B cell (primary cell): ENCODE data around the gene LIN7A. TPM values are rescaled to one million over a fixed set of nuclear protein-coding genes. Genes with fewer than 3 reads are reported as not detected.

Experiments used
- ATAC-seq: fragments of 200-7000 bp; cut with Tn5 transposase; one replicate; pipeline ENCODE4 v1.10.0; 2021; ENCODE audit warnings: low read depth, mild to moderate bottlenecking, moderate number of reproducible peaks, moderate library complexity
- CTCF ChIA-PET: fragments of 350-600 bp; sonication (Branson Sonifier 250); formaldehyde crosslinking; loops from one replicate; lab custom pipeline; 2021; ENCODE audit warnings: antibody characterized with exemption, inconsistent platforms; lab: Charles Lee
- POLR2A ChIA-PET: fragments of 350-600 bp; sonication (Branson Sonifier 250); formaldehyde crosslinking; loops from one replicate; lab custom pipeline; 2021; ENCODE audit warnings: antibody characterized with exemption; lab: Charles Lee
- DNase-seq: peaks from one replicate; pipeline ENCODE4 v3.0.0; 2013
- H2AFZ ChIP-seq: 2 replicates; pipeline ENCODE4 v1.6.1; 2012; ENCODE audit warnings: mild to moderate bottlenecking, low read depth, low read length; ENCODE audit not compliant: insufficient read depth, poor library complexity, severe bottlenecking
- H3K27ac ChIP-seq, 2 donors: 1 replicate in 1 of 2; 2 replicates in 1 of 2; pipeline ENCODE4 v1.5.1; 2012 to 2013; ENCODE audit warnings: low read length in 2 of 2, mild to moderate bottlenecking in 2 of 2, moderate library complexity in 1 of 2
- H3K27me3 ChIP-seq, 4 experiments: fragments of 200-600 bp in 1 of 4; sonication (generic) in 1 of 4; replicated peaks in 1 of 4; 1 replicate in 2 of 4; 2 replicates in 2 of 4; pipeline versions ENCODE4 v1.6.1 to v1.7.0; 2013 to 2016; ENCODE audit warnings: low read length in 3 of 4, mild to moderate bottlenecking in 2 of 4, mixed read lengths in 1 of 4, moderate library complexity in 1 of 4; ENCODE audit not compliant: insufficient read depth in 4 of 4, control insufficient read depth in 3 of 4; ENCODE audit errors: control extremely low read depth in 1 of 4
- H3K36me3 ChIP-seq, 2 experiments: replicated peaks in 1 of 2; 1 replicate in 1 of 2; 2 replicates in 1 of 2; pipeline versions ENCODE4 v1.6.1 to v1.7.1; 2013; ENCODE audit warnings: low read length in 1 of 2; ENCODE audit not compliant: insufficient read depth in 2 of 2, control insufficient read depth in 1 of 2; ENCODE audit errors: control extremely low read depth in 1 of 2, extremely low read depth in 1 of 2
- H3K4me1 ChIP-seq, 2 donors: fragments of 200-600 bp in 1 of 2; sonication (generic) in 1 of 2; 1 replicate in 1 of 2; 2 replicates in 1 of 2; pipeline versions ENCODE4 v1.5.1 to v1.6.1; 2013 to 2017; ENCODE audit warnings: low read length in 2 of 2; ENCODE audit not compliant: control insufficient read depth in 2 of 2, insufficient read depth in 2 of 2
- H3K4me2 ChIP-seq: replicated peaks from 2 replicates; pipeline ENCODE3; 2012; ENCODE audit warnings: mild to moderate bottlenecking, low read depth, low read length; ENCODE audit not compliant: poor library complexity, severe bottlenecking
- H3K4me3 ChIP-seq, 5 experiments: fragments of 200-600 bp in 1 of 5; sonication (generic) in 1 of 5; 1 replicate in 3 of 5; 2 replicates in 2 of 5; pipeline versions ENCODE4 v1.5.1 to v1.7.0; 2011 to 2016; ENCODE audit warnings: low read length in 4 of 5, mild to moderate bottlenecking in 4 of 5, low read depth in 2 of 5, control low read depth in 1 of 5, moderate library complexity in 1 of 5; ENCODE audit not compliant: insufficient read depth in 1 of 5; ENCODE audit errors: control extremely low read depth in 1 of 5, extremely low read depth in 1 of 5
- H3K79me2 ChIP-seq: fragments of 200-600 bp; sonication (generic); one replicate; pipeline ENCODE4 v1.6.0; 2016; ENCODE audit warnings: low read length; ENCODE audit not compliant: control insufficient read depth, insufficient read depth
- H3K9ac ChIP-seq: fragments of 200-600 bp; sonication (generic); 2 replicates; pipeline ENCODE4 v1.6.1; 2017; ENCODE audit warnings: mild to moderate bottlenecking, low read length, moderate library complexity
- H3K9me3 ChIP-seq, 3 donors: one replicate each; pipeline versions ENCODE4 v1.6.1 to v1.7.1; 2013; ENCODE audit warnings: low read length in 2 of 3; ENCODE audit not compliant: control insufficient read depth in 2 of 3, insufficient read depth in 1 of 3; ENCODE audit errors: control extremely low read depth in 1 of 3
- H4K20me1 ChIP-seq: 2 replicates; pipeline ENCODE4 v1.6.0; 2012; ENCODE audit warnings: mild to moderate bottlenecking, low read length; ENCODE audit not compliant: insufficient read depth, control insufficient read depth, poor library complexity, severe bottlenecking
- H3K27ac Mint-ChIP-seq: one replicate; pipeline ENCODE4 v1.8.0; 2021; ENCODE audit warnings: mixed read lengths
- H3K27me3 Mint-ChIP-seq: one replicate; pipeline ENCODE4 v1.8.0; 2021; ENCODE audit warnings: mixed read lengths
- H3K4me1 Mint-ChIP-seq: one replicate; pipeline ENCODE4 v1.8.0; 2021; ENCODE audit warnings: mixed read lengths
- H3K4me3 Mint-ChIP-seq: one replicate; pipeline ENCODE4 v1.8.0; 2021; ENCODE audit warnings: mixed read lengths
- H3K9me3 Mint-ChIP-seq: one replicate; pipeline ENCODE4 v1.8.0; 2022; ENCODE audit warnings: mixed read lengths; ENCODE audit not compliant: insufficient read depth
- EZH2 ChIP-seq: IDR thresholded peaks from 2 replicates; pipeline ENCODE4 v1.6.1; 2012; ENCODE audit warnings: borderline replicate concordance, low read depth, mild to moderate bottlenecking, moderate library complexity, low read length; ENCODE audit not compliant: insufficient read depth, poor library complexity, severe bottlenecking
- WGBS: methylation state at CpG from one replicate; pipeline ENCODE4 v1.1.5; 2013; ENCODE audit warnings: missing lambda C conversion rate; ENCODE audit not compliant: insufficient coverage; 5-methylcytosine and 5-hydroxymethylcytosine counted together
- intact Hi-C: fragments of 100-400 bp; cut with micrococcal nuclease; formaldehyde crosslinking; loops from one replicate; pipeline ENCODE4 v1.10.0; 2022
- polyA plus RNA-seq: library from polyadenylated mRNA; depleted of rRNA; stranded (reverse); fragments of >200 nt; gene quantifications from 2 replicates; pipeline ENCODE4 v1.2.3, GENCODE V29; 2012
- total RNA-seq, 2 donors: library from RNA; stranded (reverse); fragments of 120-200 nt in 1 of 2; gene quantifications; 1 replicate in 1 of 2; 2 replicates in 1 of 2; pipeline versions ENCODE4 v1.2.3 to v1.2.4, GENCODE V29; 2013 to 2022
- TF ChIP-seq, protein P1 (sequence below): fragments of 200-600 bp; IDR thresholded peaks from one replicate; pipeline ENCODE4 v1.8.0; 2022; ENCODE audit warnings: antibody characterized with exemption, mild to moderate bottlenecking

LIN7A gene
- total and polyA plus RNA-seq, 2 donors (not counting 1 experiment from before 2014, with no cell fraction given), result 0.10 TPM; not detected in 1

DNA sequence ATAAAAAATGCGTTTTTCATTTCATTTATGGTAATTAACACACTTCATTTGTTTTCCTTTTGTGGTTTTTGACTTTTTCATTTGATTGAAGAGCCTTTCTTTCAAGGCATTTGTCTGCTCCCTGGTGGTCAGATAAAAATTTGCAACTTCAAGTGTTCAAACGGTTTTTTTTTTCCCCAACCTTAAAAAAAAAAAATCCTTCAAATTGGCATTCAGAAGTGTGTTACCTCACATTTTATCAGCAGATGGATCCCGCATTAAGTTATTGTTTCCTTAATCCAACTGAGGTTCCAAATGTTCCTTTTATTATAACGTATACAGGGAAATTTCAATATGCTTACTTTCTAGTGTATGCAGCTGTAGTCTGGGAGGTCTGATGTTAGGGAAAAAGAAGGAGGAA, 173.9 kb downstream of the LIN7A start:
- Histone ChIP-seq H2AFZ (no peak overlapping the region), H3K27me3 (no peaks in the 10 kb centered on the region), H3K9me3 (no peaks in the 10 kb centered on the region), H4K20me1 (no peaks in the 10 kb centered on the region), H3K4me1 (no peaks in the 10 kb centered on the region), H3K27ac (no peak overlapping the region), H3K9ac (no peak overlapping the region), H3K79me2 (no peaks in the 10 kb centered on the region), H3K36me3 (no peaks in the 10 kb centered on the region), H3K4me3 (no peak overlapping the region), H3K4me2 (no peak overlapping the region)
- WGBS, result 0% methylated on average over 1 of the region's 4 CpGs
- CTCF ChIA-PET, result no interaction called here
- Mint-ChIP-seq H3K27ac (no peak overlapping the region), H3K9me3 (no peaks in the 10 kb centered on the region), H3K4me3 (no peak overlapping the region), H3K4me1 (peaks cover 5% of the 10 kb centered on the region), H3K27me3 (no peaks in the 10 kb centered on the region)
- ATAC-seq (no peak), DNase-seq (peak; percentile 1)
- POLR2A ChIA-PET, result no interaction called here
- intact Hi-C loops, result loop anchor here (5.0 kb wide), 1 partner anchor 352 kb away; no protein-coding TSS in a partner anchor
- TF ChIP-seq EZH2, result no peak
- TF ChIP-seq, protein P1, sequence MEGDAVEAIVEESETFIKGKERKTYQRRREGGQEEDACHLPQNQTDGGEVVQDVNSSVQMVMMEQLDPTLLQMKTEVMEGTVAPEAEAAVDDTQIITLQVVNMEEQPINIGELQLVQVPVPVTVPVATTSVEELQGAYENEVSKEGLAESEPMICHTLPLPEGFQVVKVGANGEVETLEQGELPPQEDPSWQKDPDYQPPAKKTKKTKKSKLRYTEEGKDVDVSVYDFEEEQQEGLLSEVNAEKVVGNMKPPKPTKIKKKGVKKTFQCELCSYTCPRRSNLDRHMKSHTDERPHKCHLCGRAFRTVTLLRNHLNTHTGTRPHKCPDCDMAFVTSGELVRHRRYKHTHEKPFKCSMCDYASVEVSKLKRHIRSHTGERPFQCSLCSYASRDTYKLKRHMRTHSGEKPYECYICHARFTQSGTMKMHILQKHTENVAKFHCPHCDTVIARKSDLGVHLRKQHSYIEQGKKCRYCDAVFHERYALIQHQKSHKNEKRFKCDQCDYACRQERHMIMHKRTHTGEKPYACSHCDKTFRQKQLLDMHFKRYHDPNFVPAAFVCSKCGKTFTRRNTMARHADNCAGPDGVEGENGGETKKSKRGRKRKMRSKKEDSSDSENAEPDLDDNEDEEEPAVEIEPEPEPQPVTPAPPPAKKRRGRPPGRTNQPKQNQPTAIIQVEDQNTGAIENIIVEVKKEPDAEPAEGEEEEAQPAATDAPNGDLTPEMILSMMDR, result peak; percentile 22

- no peak overlapping the region for H3K4me3 ChIP-seq
- H3K36me3 ChIP-seq, result no peaks in the 10 kb centered on the region
- H3K9me3 ChIP-seq, result peaks cover 0 to 1% (median 0%) of the 10 kb centered on the region in 3 donors
- H3K27me3 Mint-ChIP-seq, result no peaks in the 10 kb centered on the region
- H3K4me1 Mint-ChIP-seq, result peaks cover 3% of the 10 kb centered on the region
- no peak overlapping the region for H2AFZ ChIP-seq
- no peaks in the 10 kb centered on the region for H3K27me3 ChIP-seq
- no peaks in the 10 kb centered on the region for H3K4me1 ChIP-seq
- H3K9ac ChIP-seq, result no peak overlapping the region
- H3K79me2 ChIP-seq, result no peaks in the 10 kb centered on the region
- intact Hi-C loops, result loop anchor here (5.0 kb wide), 1 partner anchor 350 kb away; no protein-coding TSS in a partner anchor
- CTCF ChIA-PET, result no interaction called here
- H3K9me3 Mint-ChIP-seq, result no peaks in the 10 kb centered on the region
- ATAC-seq (no peak), DNase-seq (no peak)
- H3K4me3 Mint-ChIP-seq, result no peak overlapping the region
- POLR2A ChIA-PET, result no interaction called here
- WGBS, result 76% methylated on average over 5 of the region's 5 CpGs
- no peak overlapping the region for H3K27ac Mint-ChIP-seq
- no peak for TF ChIP-seq EZH2
- TF ChIP-seq, protein P1, result no peak
- H3K4me2 ChIP-seq, result no peak overlapping the region
- no peaks in the 10 kb centered on the region for H4K20me1 ChIP-seq
- no peak overlapping the region for H3K27ac ChIP-seq
Measured at GRCh38 chr12:80761838-80762237, 175.9 kb downstream of the LIN7A start.
